ENCODE measurements around the gene MATK.

MATK gene

GRCh38 chr19:3761382-3762129 is 24.6 kb downstream of the MATK start, which contains the start of gene APBA3 (continued):
- TF ChIP-seq REPIN1 (tag by site-specific recombination; IDR thresholded peaks at IDR 0.05; ENCODE audit: low read depth) (no peak), ZNF48 (tag by site-specific recombination; IDR thresholded peaks at IDR 0.05) (no peak), ZNF146 (tag by site-specific recombination; IDR thresholded peaks at IDR 0.05) (0 out of 2 replicates have a peak, but pooled peaks have one; percentile 23), ZNF521 (tag by site-specific recombination; IDR thresholded peaks at IDR 0.05) (no peak), YY2 (tag by site-specific recombination; IDR thresholded peaks at IDR 0.05) (no peak), ZFP37 (tag by site-specific recombination; IDR thresholded peaks at IDR 0.05) (0 out of 2 replicates have a peak, but pooled peaks have one; percentile 16), SETDB1 (IDR thresholded peaks at IDR 0.05; ENCODE audit: insufficient read length, low read length) (no peak), ZNF785 (tag by site-specific recombination; IDR thresholded peaks at IDR 0.05) (peak; percentile 74), ZBTB49 (tag by site-specific recombination; IDR thresholded peaks at IDR 0.05; ENCODE audit: low read depth) (no peak), PATZ1 (tag by site-specific recombination; IDR thresholded peaks at IDR 0.05) (peak; percentile 98), ZSCAN4 (tag by site-specific recombination; IDR thresholded peaks at IDR 0.05) (no peak), ZNF23 (tag by site-specific recombination; IDR thresholded peaks at IDR 0.05; ENCODE audit: borderline replicate concordance) (no peak), ZNF341 (tag by site-specific recombination; IDR thresholded peaks at IDR 0.05; ENCODE audit: low read depth) (no peak; the same call in 1 of the 2 replicates), ZEB2 (tag by site-specific recombination; IDR thresholded peaks at IDR 0.05) (peak; percentile 87), SP3 (tag by site-specific recombination; IDR thresholded peaks at IDR 0.05) (peak; percentile 50; the same call in 1 of the 2 replicates), OSR2 (tag by site-specific recombination; IDR thresholded peaks at IDR 0.05) (0 out of 2 replicates have a peak, but pooled peaks have one; percentile 15), BCL11A (tag by site-specific recombination; IDR thresholded peaks at IDR 0.05; ENCODE audit: low read depth) (no peak), ZNF624 (tag by site-specific recombination; IDR thresholded peaks at IDR 0.05) (no peak), WT1 (tag by site-specific recombination; IDR thresholded peaks at IDR 0.05) (no peak), ZBTB1 (tag by site-specific recombination; IDR thresholded peaks at IDR 0.05) (no peak), ZNF777 (tag by site-specific recombination; IDR thresholded peaks at IDR 0.05; ENCODE audit: borderline replicate concordance) (peak; percentile 94), ZNF19 (tag by site-specific recombination; IDR thresholded peaks at IDR 0.05; ENCODE audit: low read depth) (no peak), TRIM28 (IDR thresholded peaks at IDR 0.05; ENCODE audit: borderline replicate concordance, low read length) (peak; percentile 47; the same call in 1 of the 2 replicates), ZNF488 (tag by site-specific recombination; IDR thresholded peaks at IDR 0.05) (no peak)
- TF ChIP-seq, protein P1, sequence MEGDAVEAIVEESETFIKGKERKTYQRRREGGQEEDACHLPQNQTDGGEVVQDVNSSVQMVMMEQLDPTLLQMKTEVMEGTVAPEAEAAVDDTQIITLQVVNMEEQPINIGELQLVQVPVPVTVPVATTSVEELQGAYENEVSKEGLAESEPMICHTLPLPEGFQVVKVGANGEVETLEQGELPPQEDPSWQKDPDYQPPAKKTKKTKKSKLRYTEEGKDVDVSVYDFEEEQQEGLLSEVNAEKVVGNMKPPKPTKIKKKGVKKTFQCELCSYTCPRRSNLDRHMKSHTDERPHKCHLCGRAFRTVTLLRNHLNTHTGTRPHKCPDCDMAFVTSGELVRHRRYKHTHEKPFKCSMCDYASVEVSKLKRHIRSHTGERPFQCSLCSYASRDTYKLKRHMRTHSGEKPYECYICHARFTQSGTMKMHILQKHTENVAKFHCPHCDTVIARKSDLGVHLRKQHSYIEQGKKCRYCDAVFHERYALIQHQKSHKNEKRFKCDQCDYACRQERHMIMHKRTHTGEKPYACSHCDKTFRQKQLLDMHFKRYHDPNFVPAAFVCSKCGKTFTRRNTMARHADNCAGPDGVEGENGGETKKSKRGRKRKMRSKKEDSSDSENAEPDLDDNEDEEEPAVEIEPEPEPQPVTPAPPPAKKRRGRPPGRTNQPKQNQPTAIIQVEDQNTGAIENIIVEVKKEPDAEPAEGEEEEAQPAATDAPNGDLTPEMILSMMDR (tag by site-specific recombination; IDR thresholded peaks at IDR 0.05): peak; percentile 98
- TF ChIP-seq, protein P2, sequence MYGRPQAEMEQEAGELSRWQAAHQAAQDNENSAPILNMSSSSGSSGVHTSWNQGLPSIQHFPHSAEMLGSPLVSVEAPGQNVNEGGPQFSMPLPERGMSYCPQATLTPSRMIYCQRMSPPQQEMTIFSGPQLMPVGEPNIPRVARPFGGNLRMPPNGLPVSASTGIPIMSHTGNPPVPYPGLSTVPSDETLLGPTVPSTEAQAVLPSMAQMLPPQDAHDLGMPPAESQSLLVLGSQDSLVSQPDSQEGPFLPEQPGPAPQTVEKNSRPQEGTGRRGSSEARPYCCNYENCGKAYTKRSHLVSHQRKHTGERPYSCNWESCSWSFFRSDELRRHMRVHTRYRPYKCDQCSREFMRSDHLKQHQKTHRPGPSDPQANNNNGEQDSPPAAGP (tag by site-specific recombination; IDR thresholded peaks at IDR 0.05): peak; percentile 62; the same call in 1 of the 2 replicates
- TF ChIP-seq, protein P3, sequence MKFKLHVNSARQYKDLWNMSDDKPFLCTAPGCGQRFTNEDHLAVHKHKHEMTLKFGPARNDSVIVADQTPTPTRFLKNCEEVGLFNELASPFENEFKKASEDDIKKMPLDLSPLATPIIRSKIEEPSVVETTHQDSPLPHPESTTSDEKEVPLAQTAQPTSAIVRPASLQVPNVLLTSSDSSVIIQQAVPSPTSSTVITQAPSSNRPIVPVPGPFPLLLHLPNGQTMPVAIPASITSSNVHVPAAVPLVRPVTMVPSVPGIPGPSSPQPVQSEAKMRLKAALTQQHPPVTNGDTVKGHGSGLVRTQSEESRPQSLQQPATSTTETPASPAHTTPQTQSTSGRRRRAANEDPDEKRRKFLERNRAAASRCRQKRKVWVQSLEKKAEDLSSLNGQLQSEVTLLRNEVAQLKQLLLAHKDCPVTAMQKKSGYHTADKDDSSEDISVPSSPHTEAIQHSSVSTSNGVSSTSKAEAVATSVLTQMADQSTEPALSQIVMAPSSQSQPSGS (tag by site-specific recombination; IDR thresholded peaks at IDR 0.05; ENCODE audit: low read depth): no peak
- TF ChIP-seq, protein P4, sequence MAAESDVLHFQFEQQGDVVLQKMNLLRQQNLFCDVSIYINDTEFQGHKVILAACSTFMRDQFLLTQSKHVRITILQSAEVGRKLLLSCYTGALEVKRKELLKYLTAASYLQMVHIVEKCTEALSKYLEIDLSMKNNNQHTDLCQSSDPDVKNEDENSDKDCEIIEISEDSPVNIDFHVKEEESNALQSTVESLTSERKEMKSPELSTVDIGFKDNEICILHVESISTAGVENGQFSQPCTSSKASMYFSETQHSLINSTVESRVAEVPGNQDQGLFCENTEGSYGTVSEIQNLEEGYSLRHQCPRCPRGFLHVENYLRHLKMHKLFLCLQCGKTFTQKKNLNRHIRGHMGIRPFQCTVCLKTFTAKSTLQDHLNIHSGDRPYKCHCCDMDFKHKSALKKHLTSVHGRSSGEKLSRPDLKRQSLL (tag by site-specific recombination; IDR thresholded peaks at IDR 0.05): peak; percentile 58; the same call in 1 of the 2 replicates

Data from HEK293 (cell line).